ENCODE measurements around the gene SLC1A6. TPM values are rescaled to one million over a fixed set of nuclear protein-coding genes. Genes with fewer than 3 reads are reported as not detected.
"Not testable (repeated sequence)": the region's sequence is repeated elsewhere in the genome, so short reads cannot be mapped to it uniquely, and the experiment has no call there.

SLC1A6 gene
- total and polyA plus RNA-seq, 7 donors = not detected

DNA sequence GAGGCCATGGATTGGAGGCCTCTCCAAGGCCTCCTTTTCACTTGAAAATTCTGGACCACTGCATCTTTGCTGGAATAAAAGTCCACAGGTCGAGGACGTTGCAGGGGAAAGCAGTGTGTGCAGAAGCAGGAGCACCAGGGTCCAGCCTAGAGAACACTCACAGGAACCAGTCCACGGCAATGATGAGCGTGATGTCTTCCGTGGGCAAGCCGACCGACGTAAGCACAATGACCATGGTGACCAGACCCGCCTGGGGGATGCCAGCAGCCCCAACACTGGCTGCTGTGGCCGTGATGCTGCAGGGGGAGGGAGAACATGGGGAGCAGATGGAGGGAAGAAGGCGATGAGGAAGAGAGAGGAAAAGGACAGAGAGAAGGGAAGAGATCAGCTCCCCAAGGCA, 26.9 kb downstream of the SLC1A6 start:
- DNase-seq (no peak), ATAC-seq (no peak)
- H3K27me3 ChIP-seq (ENCODE audit: insufficient read depth in 3 of 3, low read length in 2 of 3) = no peaks in the 10 kb centered on the region
- WGBS, 3 donors = 71 to 78% (median 75%) methylated on average over 11 of the region's 11 CpGs
- H3K9me3 ChIP-seq = peaks cover 5% of the 10 kb centered on the region
- H3K36me3 ChIP-seq (ENCODE audit: insufficient read depth in 1 of 2, low read depth in 1 of 2) = no peaks in the 10 kb centered on the region
- no peak overlapping the region for H3K4me3 ChIP-seq
- H3K27ac ChIP-seq = no peak overlapping the region
- no peaks in the 10 kb centered on the region for H3K4me1 ChIP-seq
- TF ChIP-seq, protein P1, sequence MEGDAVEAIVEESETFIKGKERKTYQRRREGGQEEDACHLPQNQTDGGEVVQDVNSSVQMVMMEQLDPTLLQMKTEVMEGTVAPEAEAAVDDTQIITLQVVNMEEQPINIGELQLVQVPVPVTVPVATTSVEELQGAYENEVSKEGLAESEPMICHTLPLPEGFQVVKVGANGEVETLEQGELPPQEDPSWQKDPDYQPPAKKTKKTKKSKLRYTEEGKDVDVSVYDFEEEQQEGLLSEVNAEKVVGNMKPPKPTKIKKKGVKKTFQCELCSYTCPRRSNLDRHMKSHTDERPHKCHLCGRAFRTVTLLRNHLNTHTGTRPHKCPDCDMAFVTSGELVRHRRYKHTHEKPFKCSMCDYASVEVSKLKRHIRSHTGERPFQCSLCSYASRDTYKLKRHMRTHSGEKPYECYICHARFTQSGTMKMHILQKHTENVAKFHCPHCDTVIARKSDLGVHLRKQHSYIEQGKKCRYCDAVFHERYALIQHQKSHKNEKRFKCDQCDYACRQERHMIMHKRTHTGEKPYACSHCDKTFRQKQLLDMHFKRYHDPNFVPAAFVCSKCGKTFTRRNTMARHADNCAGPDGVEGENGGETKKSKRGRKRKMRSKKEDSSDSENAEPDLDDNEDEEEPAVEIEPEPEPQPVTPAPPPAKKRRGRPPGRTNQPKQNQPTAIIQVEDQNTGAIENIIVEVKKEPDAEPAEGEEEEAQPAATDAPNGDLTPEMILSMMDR (IDR thresholded peaks at IDR 0.05) = no peak
- intact Hi-C loops (cut with DNase I) = no loop called here

DNA sequence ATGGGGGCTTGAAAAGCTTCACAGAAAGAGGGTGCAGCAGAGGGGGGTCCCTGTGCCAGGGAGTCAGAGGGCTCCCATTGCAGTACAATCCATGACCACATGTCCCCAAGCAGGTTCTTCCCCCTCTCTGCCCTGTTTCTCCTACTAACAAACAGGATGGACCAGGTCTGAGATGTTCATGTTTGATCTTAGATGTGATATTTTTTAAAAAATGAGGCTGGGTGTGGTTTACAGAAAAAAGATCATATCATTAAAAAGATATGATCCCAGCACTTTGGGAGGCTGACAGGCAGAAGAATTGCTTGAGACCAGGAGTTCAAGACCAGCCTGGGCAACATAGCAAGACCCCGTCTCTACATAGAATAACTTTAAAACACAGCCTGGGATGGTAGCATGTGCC, 29.2 kb downstream of the SLC1A6 start:
- Histone ChIP-seq H3K4me3 (no peak overlapping the region), H3K9me3 (peaks cover 3% of the 10 kb centered on the region), H3K27me3 (ENCODE audit: insufficient read depth in 3 of 3, low read length in 2 of 3) (no peaks in the 10 kb centered on the region), H3K36me3 (ENCODE audit: insufficient read depth in 1 of 2, low read depth in 1 of 2) (no peaks in the 10 kb centered on the region), H3K27ac (no peak overlapping the region), H3K4me1 (no peaks in the 10 kb centered on the region)
- 93 to 100% (median 100%) methylated on average over 1 of the region's 1 CpG for WGBS, 3 donors
- TF ChIP-seq, protein P1 (IDR thresholded peaks at IDR 0.05) = no peak
- intact Hi-C loops (cut with DNase I) = no loop called here
- no peak for DNase-seq
- ATAC-seq = no peak

DNA sequence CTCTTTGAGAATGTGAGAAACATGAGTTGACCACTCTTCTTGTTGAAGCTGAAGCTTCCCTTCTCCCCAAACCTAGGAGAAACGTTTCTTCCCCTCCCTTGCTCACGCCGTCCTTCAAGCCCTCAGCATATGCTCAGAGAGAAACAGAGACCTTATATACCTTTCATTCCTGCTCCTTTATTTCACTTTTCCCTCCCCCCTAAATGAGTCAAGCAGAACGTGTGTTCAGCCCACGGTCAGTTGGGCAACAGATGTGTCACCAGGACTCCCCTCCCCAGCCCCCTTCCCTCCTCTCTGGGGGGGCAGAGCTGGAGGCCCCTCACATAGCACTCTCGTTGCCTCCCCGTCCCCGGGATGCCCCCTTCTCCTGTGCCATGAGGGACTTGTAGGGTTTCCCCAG, 29.8 kb downstream of the SLC1A6 start:
- DNase-seq (no peak), ATAC-seq (no peak)
- 46 to 54% (median 52%) methylated on average over 8 of the region's 8 CpGs for WGBS, 3 donors
- intact Hi-C loops (cut with DNase I) = no loop called here
- H3K27me3 ChIP-seq (ENCODE audit: insufficient read depth in 3 of 3, low read length in 2 of 3) = no peaks in the 10 kb centered on the region
- no peaks in the 10 kb centered on the region for H3K36me3 ChIP-seq (ENCODE audit: insufficient read depth in 1 of 2, low read depth in 1 of 2)
- peaks cover 3% of the 10 kb centered on the region for H3K9me3 ChIP-seq
- no peak overlapping the region for H3K4me3 ChIP-seq
- H3K27ac ChIP-seq = no peak overlapping the region
- TF ChIP-seq, protein P1 (IDR thresholded peaks at IDR 0.05) = no peak
- no peaks in the 10 kb centered on the region for H3K4me1 ChIP-seq

DNA sequence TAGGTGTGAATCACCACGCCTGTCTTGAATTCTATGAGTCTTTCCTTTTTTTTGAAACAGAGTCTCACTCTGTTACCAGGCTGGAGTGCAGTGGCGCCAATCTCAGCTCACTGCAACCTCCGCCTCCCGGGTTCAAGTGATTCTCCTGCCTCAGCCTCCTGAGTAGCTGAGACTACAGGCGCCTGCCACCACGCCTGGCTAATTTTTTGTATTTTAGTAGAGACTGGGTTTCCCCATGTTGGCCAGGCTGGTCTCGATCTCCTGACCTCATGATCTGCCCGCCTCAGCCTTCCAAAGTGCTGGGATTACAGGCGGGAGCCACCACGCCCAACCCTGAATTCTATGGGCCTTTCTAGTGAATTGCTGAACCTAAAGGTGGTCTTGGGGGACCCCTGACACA, 30.3 kb downstream of the SLC1A6 start:
- H3K36me3 ChIP-seq (ENCODE audit: insufficient read depth in 1 of 2, low read depth in 1 of 2); ATAC-seq; DNase-seq; H3K9me3 ChIP-seq; H3K27ac ChIP-seq; H3K4me3 ChIP-seq; intact Hi-C loops (cut with DNase I); H3K4me1 ChIP-seq; H3K27me3 ChIP-seq (ENCODE audit: insufficient read depth in 3 of 3, low read length in 2 of 3): not testable (repeated sequence)
- 83 to 91% (median 85%) methylated on average over 10 of the region's 10 CpGs for WGBS, 3 donors

DNA sequence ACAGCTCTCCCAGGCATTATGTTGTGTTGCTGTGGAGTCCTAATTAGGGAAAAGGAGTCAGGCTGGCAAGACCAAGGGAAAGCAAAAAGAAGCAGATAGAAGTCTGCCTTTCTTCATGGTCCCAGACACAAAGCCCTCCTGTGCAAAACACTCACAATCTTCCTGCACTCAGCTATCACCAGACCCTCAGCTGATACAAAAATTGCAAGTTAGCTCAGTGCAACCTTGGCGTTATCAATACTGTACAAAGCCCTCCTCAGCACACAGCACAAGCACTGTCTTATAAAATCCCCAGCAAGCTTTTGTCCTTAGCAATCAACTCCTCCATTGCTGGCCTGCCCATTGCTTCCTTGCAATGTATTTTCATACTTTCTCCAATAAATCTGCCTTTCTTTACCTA, 35.2 kb downstream of the SLC1A6 start:
- TF ChIP-seq, protein P1 (IDR thresholded peaks at IDR 0.05) = no peak
- Histone ChIP-seq H3K27ac (no peak overlapping the region), H3K9me3 (peaks cover 3% of the 10 kb centered on the region), H3K4me3 (no peak overlapping the region), H3K4me1 (no peaks in the 10 kb centered on the region), H3K27me3 (ENCODE audit: insufficient read depth in 3 of 3, low read length in 2 of 3) (no peaks in the 10 kb centered on the region), H3K36me3 (ENCODE audit: insufficient read depth in 1 of 2, low read depth in 1 of 2) (no peaks in the 10 kb centered on the region)
- DNase-seq (no peak), ATAC-seq (no peak)
- intact Hi-C loops (cut with DNase I) = no loop called here
- WGBS, 3 donors = 78 to 94% (median 88%) methylated on average over 1 of the region's 1 CpG
